MV-4-11 (cell line): ENCODE results near the gene GID8.
A peak's percentile ranks its signal among the peaks of the same experiment; 100 is the strongest.
"Not testable (repeated sequence)": the region's sequence is repeated elsewhere in the genome, so short reads cannot be mapped to it uniquely, and the experiment has no call there.

Experiments
- DNase-seq: peaks from one replicate; lab custom pipeline; 2025; lab: John Stamatoyannopoulos, UW

Gene GID8

GRCh38 chr20:62922451-62922921 is 15.5 kb upstream of the GID8 start:
- DNase-seq: no peak

DNA sequence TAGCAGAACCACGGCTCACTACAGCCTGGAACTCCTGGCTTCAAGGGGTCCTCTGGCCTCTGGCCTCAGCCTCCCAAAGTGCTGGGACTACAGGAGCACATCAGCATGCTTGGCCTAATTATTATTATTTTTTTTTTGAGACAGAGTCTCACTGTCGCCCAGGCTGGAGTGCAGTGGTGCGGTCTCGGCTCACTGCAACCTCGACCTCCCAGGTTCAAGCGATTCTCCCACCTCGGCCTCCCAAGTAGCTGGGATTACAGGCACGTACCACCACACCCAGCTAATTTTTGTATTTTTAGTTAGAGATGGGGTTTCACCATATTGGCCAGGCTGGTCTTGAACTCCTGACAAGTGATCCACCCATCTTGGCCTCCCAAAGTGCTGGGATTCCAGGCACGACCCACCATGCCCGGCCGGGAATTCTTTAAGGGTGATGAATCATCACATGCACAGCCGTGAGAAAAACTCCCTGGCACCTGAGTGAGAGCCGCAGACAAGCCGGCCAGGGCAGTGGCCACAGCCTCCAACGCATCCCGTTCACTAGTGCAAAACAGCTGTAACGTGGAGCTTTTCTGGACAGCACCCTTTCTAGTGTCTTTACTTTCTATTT is 14.8 kb upstream of the GID8 start:
- DNase-seq: not testable (repeated sequence)

DNA sequence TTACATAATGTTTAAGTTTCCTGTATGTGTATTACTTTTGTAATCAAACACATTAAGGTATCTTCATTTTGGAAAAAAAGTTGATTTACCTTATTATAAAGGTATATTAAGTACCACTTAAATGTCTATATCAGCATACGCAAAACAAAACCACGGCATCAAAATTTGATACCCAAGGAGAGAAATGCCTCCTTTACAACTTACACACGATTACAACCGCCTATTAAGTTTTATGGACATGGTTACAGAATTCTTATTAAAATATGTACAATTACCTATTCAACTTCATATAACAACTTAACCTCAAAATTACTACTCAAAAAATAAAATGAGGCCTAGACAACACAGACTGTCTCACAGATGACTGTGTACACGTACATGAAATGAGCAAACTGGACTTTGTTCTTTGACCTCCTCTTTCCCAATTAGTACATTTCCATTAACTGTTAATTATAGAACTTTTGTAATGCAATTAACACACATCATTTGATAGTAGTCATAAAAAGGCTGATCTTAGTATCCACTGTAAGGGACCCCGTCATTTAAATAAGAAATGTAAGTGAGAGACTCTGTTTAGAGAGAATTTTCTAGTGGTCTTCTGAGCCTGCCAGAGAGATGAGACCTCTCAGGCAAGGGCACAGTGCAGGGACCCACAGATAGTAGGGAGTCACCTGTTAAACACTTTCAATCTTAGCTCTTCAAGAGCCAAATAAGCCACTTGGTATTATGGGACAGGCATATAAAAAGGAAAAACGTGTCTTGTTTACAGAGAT is 14.1 kb upstream of the GID8 start:
- no peak for DNase-seq

- peak; percentile 32 for DNase-seq
Measured at GRCh38 chr20:62924442-62925075, 13.4 kb upstream of the GID8 start.

GRCh38 chr20:62925076-62925419 is 12.9 kb upstream of the GID8 start:
- DNase-seq: no peak

- peak; percentile 34 for DNase-seq
Measured at GRCh38 chr20:62925420-62926228, 12.3 kb upstream of the GID8 start.

- peak; percentile 76 for DNase-seq
Measured at GRCh38 chr20:62926229-62927127, 11.5 kb upstream of the GID8 start, which contains the start of gene DIDO1. DIDO1 (minus strand) TSS chr20:62926505.

DNA sequence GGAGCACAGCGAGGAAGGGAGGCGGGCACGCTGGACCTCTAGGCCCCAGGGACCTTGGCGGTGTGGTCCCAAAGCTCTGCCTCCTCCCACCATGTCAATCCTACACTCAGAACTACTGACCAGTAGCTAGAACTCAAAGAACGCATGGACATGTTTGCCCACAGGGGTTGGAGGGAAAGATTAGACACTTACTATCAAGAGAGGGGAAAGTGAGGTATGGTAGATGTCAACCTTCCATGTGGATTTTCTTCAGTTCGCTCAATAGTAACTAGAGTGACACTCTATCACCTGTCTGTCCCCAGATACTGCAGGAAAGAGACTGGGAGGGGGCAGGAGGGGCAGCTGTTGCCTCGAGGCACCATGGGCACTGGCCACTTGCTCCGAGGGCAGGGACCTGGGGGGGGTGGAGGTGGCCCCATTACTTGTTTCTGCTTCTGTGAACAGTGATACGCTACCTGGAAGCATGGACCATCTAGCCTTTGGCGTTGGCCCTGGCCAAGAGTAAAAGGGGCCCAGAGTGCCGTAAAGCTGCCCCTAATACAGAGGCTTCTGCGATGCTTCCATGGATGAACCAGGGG is 10.7 kb upstream of the GID8 start:
- DNase-seq: no peak

- DNase-seq: no peak
Measured at GRCh38 chr20:62928246-62928939, 9.6 kb upstream of the GID8 start.

DNA sequence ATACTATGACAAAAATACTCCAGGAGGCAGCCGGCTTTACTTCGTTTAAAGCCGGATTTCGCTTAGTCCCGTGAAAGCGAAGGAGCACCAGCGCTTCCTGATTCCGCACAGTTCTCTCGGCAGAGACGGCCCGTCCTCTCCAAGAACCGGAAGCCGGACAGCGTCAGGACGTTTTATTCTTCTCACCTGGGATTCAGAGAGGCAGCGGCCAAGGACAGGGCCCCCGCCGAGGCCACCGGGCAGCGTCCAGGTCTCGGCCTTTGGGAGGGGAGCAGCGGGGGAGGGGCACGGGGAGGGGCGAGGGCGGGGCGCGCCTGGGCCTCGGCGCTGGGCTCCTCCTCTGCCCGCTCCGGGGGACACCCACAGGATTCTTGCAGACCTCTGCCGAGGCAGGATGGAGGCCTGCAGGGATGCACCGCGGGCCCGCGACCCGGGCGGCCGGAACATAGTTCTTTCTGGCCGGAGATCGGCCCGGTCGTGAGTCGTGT is 8.9 kb upstream of the GID8 start:
- DNase-seq: peak; percentile 32

DNA sequence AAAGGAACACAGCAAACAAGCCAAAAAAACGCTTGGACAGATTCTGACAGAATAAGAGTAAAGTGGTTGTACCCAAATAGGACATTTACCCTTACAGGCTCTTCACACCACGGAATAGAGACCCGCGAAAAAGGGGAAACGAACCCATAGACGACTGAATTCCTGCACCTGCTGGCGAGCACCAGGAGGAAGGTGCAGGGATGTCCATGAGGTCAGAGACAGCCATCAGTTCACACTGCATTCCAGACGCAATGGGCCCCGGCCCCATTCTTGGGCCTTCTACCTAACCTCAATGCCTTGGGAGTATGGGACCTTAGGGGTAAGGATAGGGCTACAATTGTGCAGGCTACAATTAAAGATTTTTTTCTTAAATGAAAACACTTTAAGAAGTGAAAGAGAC is 6.5 kb upstream of the GID8 start:
- DNase-seq: no peak

GRCh38 chr20:62933966-62934365 is 4.0 kb upstream of the GID8 start:
- DNase-seq: no peak

- no peak for DNase-seq
Measured at GRCh38 chr20:62935204-62935967, 2.6 kb upstream of the GID8 start.

GRCh38 chr20:62935968-62936585 is 1.9 kb upstream of the GID8 start:
- no peak for DNase-seq

- peak; percentile 93 for DNase-seq
Measured at GRCh38 chr20:62937268-62938104, 461 bp upstream of the GID8 start.

DNA sequence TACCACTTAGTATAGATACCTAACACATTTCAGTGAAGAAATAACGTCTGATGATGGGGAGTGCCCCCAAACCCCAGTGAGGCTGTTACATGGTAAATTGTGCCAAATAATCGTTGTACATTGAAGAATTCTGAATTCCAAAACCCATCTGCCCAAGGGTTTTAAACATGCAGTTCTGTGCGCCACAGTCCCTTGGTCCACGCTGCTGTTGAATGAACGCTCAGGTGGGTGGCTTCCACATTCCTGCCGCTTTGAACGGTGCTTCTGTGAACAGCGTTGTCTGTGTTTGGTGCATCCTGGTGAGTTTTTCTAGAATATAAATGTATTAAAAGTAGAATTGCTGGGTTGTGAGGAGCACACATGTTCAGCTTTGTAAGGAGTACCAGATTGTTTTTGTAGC is 2.9 kb downstream of the GID8 start:
- no peak for DNase-seq

GRCh38 chr20:62941792-62942191 is 3.8 kb downstream of the GID8 start:
- DNase-seq: no peak

GRCh38 chr20:62942456-62942855 is 4.5 kb downstream of the GID8 start:
- DNase-seq: no peak
